Left renal cortex interstitium (tissue), 4 donors: ENCODE data around the gene CRLF2. TPM values are rescaled to one million over a fixed set of nuclear protein-coding genes. Genes with fewer than 3 reads are reported as not detected.
"Not testable (repeated sequence)": the region's sequence is repeated elsewhere in the genome, so short reads cannot be mapped to it uniquely, and the experiment has no call there.

Experiments
- DNase-seq, 4 donors: peaks; one replicate each; pipeline ENCODE4 v3.0.0-alpha.2; 2013; ENCODE audit warnings: low read depth in 4 of 4, low spot score in 2 of 4, missing footprints in 1 of 4
- polyA plus RNA-seq, 4 donors: library from polyadenylated mRNA; unstranded; fragments of 120-200 nt; gene quantifications; one replicate each; pipeline ENCODE4 v1.2.1, GENCODE V29; 2013; ENCODE audit not compliant: insufficient read length in 4 of 4

Gene CRLF2, protein sequence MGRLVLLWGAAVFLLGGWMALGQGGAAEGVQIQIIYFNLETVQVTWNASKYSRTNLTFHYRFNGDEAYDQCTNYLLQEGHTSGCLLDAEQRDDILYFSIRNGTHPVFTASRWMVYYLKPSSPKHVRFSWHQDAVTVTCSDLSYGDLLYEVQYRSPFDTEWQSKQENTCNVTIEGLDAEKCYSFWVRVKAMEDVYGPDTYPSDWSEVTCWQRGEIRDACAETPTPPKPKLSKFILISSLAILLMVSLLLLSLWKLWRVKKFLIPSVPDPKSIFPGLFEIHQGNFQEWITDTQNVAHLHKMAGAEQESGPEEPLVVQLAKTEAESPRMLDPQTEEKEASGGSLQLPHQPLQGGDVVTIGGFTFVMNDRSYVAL
- polyA plus RNA-seq = under 1 TPM in 2 of 4 donors, not detected in 2; 0.11 to 0.18 TPM

DNA sequence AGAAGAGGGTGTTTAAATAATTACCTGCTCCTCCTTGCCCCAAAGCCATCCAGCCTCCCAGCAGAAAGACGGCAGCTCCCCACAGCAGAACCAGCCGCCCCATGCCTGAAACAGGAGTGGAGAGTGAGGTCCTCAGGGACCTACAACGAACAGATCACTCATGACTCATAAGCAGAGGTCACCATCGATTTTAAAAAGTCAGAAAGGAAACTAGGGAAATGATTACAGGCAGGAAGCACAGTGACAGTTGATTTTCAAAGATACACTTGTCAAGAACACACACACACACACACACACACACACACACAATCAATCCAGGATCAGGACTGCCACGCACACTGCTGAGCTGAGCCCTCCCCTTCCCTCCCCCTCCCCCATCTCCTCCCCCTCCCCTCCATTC lies at the start of gene CRLF2:
Gene CRLF2 (minus strand): TSS at position 118 of the 400 bp plus-strand sequence. CDS start 15 bp downstream, at position 103.
- DNase-seq = no peak

DNA sequence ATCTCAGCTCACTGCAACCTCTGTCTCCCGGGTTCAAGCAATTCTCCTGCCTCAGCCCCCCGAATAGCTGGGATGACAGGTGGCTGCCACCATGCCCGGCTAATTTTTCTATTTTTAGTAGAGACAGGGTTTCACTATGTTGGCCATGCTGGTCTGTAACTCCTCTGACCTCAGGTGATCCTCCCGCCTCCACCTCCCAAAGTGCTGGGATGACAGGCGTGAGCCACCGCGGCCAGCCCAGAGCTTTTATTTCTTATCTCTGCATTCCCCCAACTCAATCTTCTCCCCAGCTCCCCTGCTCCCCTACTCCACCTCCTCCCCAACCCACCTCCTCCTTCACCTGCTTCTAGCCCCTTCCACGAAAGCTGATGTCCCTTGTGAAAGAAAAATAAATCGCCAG lies 49.3 kb upstream of the CRLF2 start:
- not testable (repeated sequence) for DNase-seq

- no peak for DNase-seq
Measured at GRCh38 chrX:1261285-1261684, 48.8 kb upstream of the CRLF2 start.

- no peak for DNase-seq
Measured at GRCh38 chrX:1252861-1253260, 40.4 kb upstream of the CRLF2 start.

GRCh38 chrX:1249101-1249887 lies 36.8 kb upstream of the CRLF2 start:
- DNase-seq = peak in 3 of 4 donors; percentile 31 to 41 (median 41)

DNA sequence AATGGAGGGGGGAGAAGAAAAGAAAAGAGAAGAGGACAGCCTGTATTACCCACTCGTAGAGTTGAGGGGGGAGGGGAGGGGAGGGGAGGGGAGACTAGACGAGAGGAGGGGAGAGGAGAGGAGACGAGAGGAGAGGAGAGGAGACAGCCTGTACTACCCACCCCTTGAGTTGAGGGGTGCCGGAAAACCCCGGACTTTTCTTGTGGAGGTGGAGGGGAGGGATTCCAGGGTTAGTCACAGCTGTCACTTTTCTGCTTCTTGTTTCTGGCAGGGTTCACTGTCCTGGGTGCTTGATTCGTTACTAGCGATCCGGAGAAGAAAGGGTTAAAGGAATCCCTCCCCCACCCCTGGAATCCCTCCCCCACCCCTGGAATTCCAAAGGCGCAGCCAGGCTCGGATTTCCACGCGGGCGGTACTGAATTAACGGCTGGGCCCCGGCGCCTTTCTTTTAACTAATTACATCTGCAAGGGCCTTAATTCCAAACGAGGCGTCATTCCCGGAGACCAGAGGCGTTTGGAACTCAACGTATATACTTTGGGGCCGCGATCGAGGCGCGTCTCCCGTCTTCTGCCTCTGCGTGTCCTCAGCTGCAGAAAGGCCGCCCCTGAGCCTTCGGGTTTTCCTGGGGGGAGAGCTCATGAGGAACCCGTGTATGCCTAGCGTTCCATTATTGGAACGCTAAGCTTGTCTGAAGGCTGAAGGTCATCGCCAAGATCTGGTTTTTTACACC lies 36.0 kb upstream of the CRLF2 start:
- peak in 3 of 4 donors; percentile 41 to 60 (median 59) for DNase-seq

GRCh38 chrX:1246816-1247215 lies 34.4 kb upstream of the CRLF2 start:
- DNase-seq = peak in 3 of 4 donors; percentile 29 to 36 (median 36)

DNA sequence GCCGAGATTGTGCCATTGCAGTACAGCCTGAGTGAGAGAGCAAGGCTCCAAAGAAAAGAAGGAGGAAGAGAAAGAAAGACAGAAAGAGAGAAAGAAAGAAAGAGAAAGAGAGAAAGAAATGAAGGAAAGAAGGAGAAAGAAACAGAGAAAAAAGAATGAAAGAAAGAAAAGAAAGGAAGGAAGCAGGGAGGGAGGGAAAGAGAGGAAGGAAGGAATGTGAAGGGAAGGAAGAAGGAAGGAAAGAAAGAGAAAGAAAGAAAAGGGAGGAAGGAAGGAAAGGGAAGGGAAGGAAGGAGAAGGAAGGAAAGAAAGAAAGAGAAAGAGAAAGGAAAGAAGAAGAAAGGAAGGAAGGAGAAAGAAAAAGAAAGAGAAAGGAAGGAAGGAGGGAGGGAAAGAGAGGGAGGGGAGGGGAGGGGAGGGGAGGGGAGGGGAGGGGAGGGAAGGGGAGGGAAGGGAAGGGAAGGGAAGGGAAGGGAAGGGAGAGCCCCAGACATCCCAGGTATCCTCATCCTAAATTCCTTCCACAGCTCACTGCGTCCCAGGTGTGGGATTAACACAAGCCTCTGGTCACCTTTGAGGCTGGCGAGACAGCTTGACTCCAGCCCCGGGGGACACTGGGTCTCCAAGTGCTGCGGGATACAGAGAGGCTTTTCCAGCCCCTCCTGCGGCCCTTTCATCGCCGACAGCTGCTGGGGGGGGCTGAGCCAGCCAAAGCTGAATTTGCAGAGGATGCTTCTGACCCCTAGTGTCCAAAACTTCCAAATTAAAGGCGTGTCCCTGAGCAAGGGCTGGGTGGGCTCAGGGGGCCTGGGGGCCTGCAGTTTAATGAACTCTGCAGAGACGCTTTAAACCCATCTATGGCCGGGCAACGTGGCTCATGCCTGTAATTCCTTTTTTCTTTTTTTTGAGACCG lies 32.0 kb upstream of the CRLF2 start:
- no peak for DNase-seq

DNA sequence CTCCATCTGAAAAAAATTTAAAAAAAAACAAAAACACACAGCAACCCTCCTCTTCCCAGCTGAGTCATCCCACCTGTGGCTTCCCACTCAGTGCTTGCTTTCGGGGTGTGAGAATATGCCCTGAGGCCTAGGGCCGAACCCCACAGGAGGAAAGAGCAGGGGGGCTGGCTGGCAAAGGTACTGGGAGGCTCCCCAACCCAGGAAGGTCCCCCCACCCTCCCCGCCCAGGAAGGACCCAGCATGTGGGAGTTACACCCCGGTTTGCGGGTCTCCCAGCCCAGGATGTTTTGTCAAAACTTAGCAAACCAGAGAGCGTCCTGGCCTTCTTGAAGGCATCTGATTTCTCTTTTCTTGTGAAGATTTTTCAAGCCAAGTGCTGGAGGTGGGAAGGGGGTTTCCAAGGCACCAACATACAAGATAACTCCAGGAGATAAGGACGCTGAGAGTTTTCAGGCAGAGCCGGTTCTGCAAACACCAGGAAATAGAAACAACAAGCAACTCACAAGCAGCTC lies 30.5 kb upstream of the CRLF2 start:
- DNase-seq = no peak

DNA sequence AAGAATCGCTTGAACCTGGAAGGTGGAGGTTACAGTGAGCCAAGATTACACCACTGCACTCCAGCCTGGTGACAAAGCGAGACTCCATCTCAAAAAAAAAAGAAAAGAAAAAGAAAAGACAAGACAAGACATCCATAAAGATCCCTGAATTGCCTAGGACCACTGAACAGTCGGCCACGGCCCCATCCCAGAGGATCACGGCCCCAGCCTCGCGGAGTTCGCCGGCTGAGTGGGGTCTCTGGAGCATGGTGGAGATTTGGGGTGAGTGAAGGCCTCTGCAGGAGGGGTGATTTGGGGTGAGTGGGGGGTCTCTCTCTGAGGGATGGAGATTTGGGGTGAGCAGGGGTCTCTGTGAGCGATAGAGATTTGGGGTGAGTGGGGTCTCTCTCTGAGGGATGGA lies 28.1 kb upstream of the CRLF2 start:
- DNase-seq = not testable (repeated sequence)

DNA sequence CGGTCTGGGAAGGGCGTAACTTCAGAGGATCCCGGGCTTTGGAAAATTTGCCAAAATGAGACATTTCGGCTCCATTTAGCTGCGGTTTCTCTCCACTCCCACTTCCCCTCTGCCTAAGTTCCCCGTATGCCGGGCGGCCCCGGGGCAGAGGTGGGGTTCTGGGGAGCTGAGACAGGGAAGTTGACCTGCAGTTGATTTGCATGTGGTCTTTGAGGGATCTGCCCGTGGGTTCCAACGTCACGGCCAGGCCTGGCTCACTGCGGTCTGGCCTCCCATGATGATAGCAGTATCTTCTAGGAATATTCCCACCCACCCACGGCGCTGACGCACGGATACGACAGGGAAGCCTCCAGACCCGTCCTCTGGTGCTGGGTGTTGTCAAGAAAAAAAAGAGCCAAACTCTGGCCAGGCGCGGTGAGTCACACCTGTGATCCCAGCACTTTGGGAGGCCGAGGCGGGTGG lies 27.3 kb upstream of the CRLF2 start:
- DNase-seq = no peak

GRCh38 chrX:1231850-1232465 lies 19.5 kb upstream of the CRLF2 start:
- DNase-seq = no peak

GRCh38 chrX:1228101-1228500 lies 15.7 kb upstream of the CRLF2 start:
- DNase-seq = not testable (repeated sequence)

DNA sequence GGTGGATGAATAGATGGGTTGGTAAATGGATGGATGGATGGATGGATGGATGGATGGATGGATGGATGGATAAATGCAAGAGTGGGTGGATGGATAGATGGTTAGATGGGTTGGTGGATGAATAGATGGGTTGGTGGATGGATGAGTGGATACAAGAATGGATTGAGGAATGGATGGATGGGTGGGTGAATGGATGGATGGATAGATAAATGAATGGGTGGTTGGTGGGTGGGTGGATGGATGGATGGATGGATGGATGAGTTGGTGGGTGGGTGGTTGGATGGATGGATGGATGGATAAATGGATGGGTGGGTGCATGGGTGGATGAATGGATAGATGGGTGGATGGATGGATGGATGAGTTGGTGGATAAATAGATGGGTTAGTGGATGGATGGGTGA lies 13.8 kb upstream of the CRLF2 start:
- DNase-seq = no peak

DNA sequence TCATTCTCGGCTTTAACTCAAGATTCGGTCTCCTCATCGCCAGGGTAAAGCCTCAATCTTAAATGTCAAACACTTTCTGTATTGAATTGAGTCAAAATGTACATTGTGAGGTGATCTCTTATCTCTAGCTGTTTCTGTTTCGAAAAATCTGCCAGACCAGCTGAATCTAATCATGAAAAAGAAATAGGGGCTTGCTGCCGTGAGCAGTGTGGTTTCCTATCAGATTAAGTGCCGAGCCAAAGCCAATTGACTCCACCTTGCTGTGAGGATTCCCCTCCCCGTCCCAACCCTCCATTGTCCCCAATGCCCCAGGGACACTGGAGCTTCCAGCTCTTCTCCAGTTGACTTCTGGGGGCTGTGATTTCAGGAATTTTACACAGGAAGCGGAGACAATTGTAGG lies 12.5 kb upstream of the CRLF2 start:
- DNase-seq = no peak

GRCh38 chrX:1223242-1223600 lies 10.8 kb upstream of the CRLF2 start:
- no peak for DNase-seq

GRCh38 chrX:1222531-1223241 lies 10.2 kb upstream of the CRLF2 start:
- DNase-seq = no peak

DNA sequence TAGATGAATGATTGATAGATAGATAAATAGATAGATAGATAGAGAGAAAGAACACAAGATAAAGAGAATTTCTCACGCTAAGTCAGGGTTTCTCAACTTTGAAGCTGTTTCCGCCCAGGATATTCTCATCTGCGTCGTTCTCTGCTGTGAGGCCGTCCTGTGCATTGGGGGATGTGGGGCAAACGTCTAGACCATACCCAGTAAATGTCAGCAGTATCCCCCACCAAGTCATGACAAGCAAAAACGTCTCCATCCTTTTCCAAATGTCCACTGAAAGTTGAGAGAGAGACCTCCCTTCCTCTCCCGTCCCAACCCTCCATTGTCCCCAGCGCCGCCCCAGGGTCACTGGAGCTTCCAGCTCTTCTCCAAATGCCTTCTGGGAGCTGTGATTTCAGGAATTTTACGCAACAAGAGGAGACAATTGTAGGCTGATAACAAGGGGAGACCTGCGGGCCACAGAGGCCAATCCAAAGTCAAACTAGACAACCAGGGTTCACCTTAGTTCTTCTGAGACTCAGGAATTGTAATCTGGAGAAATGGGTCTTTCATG lies 8.9 kb upstream of the CRLF2 start:
- no peak for DNase-seq
